ENCODE measurements around the gene RIPOR1.

- no peak for TF ChIP-seq CTCF (IDR thresholded peaks at IDR 0.05)
- no peak for TF ChIP-seq POLR2A (IDR thresholded peaks at IDR 0.05)
- no peak for TF ChIP-seq POLR2AphosphoS5 (IDR thresholded peaks at IDR 0.05)
- TF ChIP-seq EP300 (IDR thresholded peaks at IDR 0.05) = no peak
Measured at GRCh38 chr16:67594956-67595355, 66.3 kb downstream of the RIPOR1 start.

Measured in suprapubic skin (tissue), 4 donors.